Fibroblast of peridontal ligament (primary cell): ENCODE results near the gene OGFOD1.

ENCODE experiments used
- DNase-seq: peaks from one replicate; pipeline ENCODE4 v3.0.0-alpha.2; 2010; ENCODE audit errors: extremely low read depth

OGFOD1 gene

GRCh38 chr16:56426585-56426984 is 24.8 kb upstream of the OGFOD1 start:
- DNase-seq, result no peak

- DNase-seq, result no peak
Measured at GRCh38 chr16:56428091-56428490, 23.3 kb upstream of the OGFOD1 start.

- no peak for DNase-seq
Measured at GRCh38 chr16:56436258-56436657, 15.1 kb upstream of the OGFOD1 start.

- no peak for DNase-seq
Measured at GRCh38 chr16:56438038-56438437, 13.3 kb upstream of the OGFOD1 start.

GRCh38 chr16:56447286-56447685 is 4.1 kb upstream of the OGFOD1 start:
- no peak for DNase-seq

GRCh38 chr16:56448005-56448404 is 3.3 kb upstream of the OGFOD1 start:
- no peak for DNase-seq

GRCh38 chr16:56450275-56450985 is 924 bp upstream of the OGFOD1 start:
- peak; percentile 19 for DNase-seq

GRCh38 chr16:56451753-56452689 is 667 bp downstream of the OGFOD1 start:
- peak; percentile 41 for DNase-seq

GRCh38 chr16:56457927-56458470 is 6.6 kb downstream of the OGFOD1 start:
- no peak for DNase-seq

- peak; percentile 5 for DNase-seq
Measured at GRCh38 chr16:56460101-56460500, 8.7 kb downstream of the OGFOD1 start.

- no peak for DNase-seq
Measured at GRCh38 chr16:56462064-56462796, 10.9 kb downstream of the OGFOD1 start.

GRCh38 chr16:56463153-56463552 is 11.8 kb downstream of the OGFOD1 start:
- DNase-seq, result no peak

GRCh38 chr16:56466344-56466743 is 15.0 kb downstream of the OGFOD1 start:
- DNase-seq, result no peak

GRCh38 chr16:56468800-56469199 is 17.4 kb downstream of the OGFOD1 start:
- DNase-seq, result no peak

GRCh38 chr16:56469748-56470147 is 18.4 kb downstream of the OGFOD1 start:
- DNase-seq, result no peak

GRCh38 chr16:56470232-56470631 is 18.9 kb downstream of the OGFOD1 start:
- no peak for DNase-seq

- no peak for DNase-seq
Measured at GRCh38 chr16:56470666-56471065, 19.3 kb downstream of the OGFOD1 start.

- no peak for DNase-seq
Measured at GRCh38 chr16:56475201-56475600, 23.8 kb downstream of the OGFOD1 start.

GRCh38 chr16:56477096-56477878 is 25.9 kb downstream of the OGFOD1 start:
- peak; percentile 92 for DNase-seq

GRCh38 chr16:56478281-56479049 is 27.1 kb downstream of the OGFOD1 start:
- peak; percentile 29 for DNase-seq
